GM21528 (cell line): ENCODE measurements around the gene HSFX4.
"Not testable (repeated sequence)": the region's sequence is repeated elsewhere in the genome, so short reads cannot be mapped to it uniquely, and the experiment has no call there.

ENCODE experiments used
- ATAC-seq: cut with Tn5 transposase; IDR thresholded peaks from one replicate; pipeline ENCODE4 v1.9.1; 2021; ENCODE audit warnings: mild to moderate bottlenecking, moderate library complexity; ENCODE audit not compliant: unreplicated experiment, low FRiP score

The HSFX4 gene

GRCh38 chrX:149929400-149929799 lies at the start of gene HSFX4:
HSFX4 (plus strand) TSS chrX:149929573; CDS start chrX:149929645, 72 bp downstream.
- ATAC-seq, result not testable (repeated sequence)

- no peak for ATAC-seq
Measured at GRCh38 chrX:149881081-149881711, 48.2 kb upstream of the HSFX4 start, which contains the start of gene MAGEA8. MAGEA8 (plus strand) TSS chrX:149881183; CDS start chrX:149884273, 3,090 bp downstream.

- ATAC-seq, result not testable (repeated sequence)
Measured at GRCh38 chrX:149890828-149891227, 38.5 kb upstream of the HSFX4 start.

- ATAC-seq, result no peak
Measured at GRCh38 chrX:149898554-149898953, 30.8 kb upstream of the HSFX4 start.

- peak; percentile 83 for ATAC-seq
Measured at GRCh38 chrX:149903889-149904748, 25.3 kb upstream of the HSFX4 start.

GRCh38 chrX:149908308-149908707 lies 21.1 kb upstream of the HSFX4 start:
- peak; percentile 51 for ATAC-seq

- peak; percentile 7 for ATAC-seq
Measured at GRCh38 chrX:149908727-149909126, 20.6 kb upstream of the HSFX4 start.

GRCh38 chrX:149909324-149910177 lies 19.8 kb upstream of the HSFX4 start:
- no peak for ATAC-seq

- no peak for ATAC-seq
Measured at GRCh38 chrX:149910178-149910695, 19.1 kb upstream of the HSFX4 start.

GRCh38 chrX:149916745-149917392 lies 12.5 kb upstream of the HSFX4 start:
- ATAC-seq, result no peak

GRCh38 chrX:149923836-149924235 lies 5.5 kb upstream of the HSFX4 start:
- ATAC-seq, result not testable (repeated sequence)

GRCh38 chrX:149924434-149924833 lies 4.9 kb upstream of the HSFX4 start:
- ATAC-seq, result not testable (repeated sequence)

GRCh38 chrX:149927245-149927963 lies 2.0 kb upstream of the HSFX4 start:
- not testable (repeated sequence) for ATAC-seq

- ATAC-seq, result not testable (repeated sequence)
Measured at GRCh38 chrX:149927964-149928258, 1.5 kb upstream of the HSFX4 start.

GRCh38 chrX:149928635-149929034 lies 738 bp upstream of the HSFX4 start:
- not testable (repeated sequence) for ATAC-seq

GRCh38 chrX:149931355-149931754 lies 2.0 kb downstream of the HSFX4 start:
- ATAC-seq, result not testable (repeated sequence)

- ATAC-seq, result not testable (repeated sequence)
Measured at GRCh38 chrX:149932150-149932549, 2.8 kb downstream of the HSFX4 start.

GRCh38 chrX:149932970-149933369 lies 3.6 kb downstream of the HSFX4 start:
- ATAC-seq, result not testable (repeated sequence)

GRCh38 chrX:149933547-149933946 lies 4.2 kb downstream of the HSFX4 start:
- not testable (repeated sequence) for ATAC-seq
